Stomach (tissue), 9 donors: Measurements from ENCODE around the gene SMIM31. TPM values are rescaled to one million over a fixed set of nuclear protein-coding genes. Genes with fewer than 3 reads are reported as not detected.

Source experiments
- DNase-seq, 2 donors: peaks; one replicate each; pipeline versions ENCODE4 v3.0.0 to v3.0.0-alpha.2; 2013 to 2019
- H3K27ac ChIP-seq, 5 donors: fragments of 200-600 bp in 4 of 5; sonication (generic) in 4 of 5; one replicate each; pipeline ENCODE4 v1.5.1; 2013 to 2019; ENCODE audit warnings: mild to moderate bottlenecking in 1 of 5, moderate library complexity in 1 of 5
- H3K27me3 ChIP-seq, 3 donors: fragments of 200-600 bp; sonication (generic); one replicate each; pipeline ENCODE4 v1.5.1; 2017 to 2019; ENCODE audit warnings: mixed run types in 1 of 3
- H3K36me3 ChIP-seq, 4 donors: fragments of 200-600 bp; sonication (generic); 1 replicate in 3 of 4; 2 replicates in 1 of 4; pipeline ENCODE4 v1.5.1; 2016 to 2019
- H3K4me1 ChIP-seq, 4 donors: fragments of 200-600 bp; sonication (generic); one replicate each; pipeline ENCODE4 v1.5.1; 2016 to 2019
- H3K4me3 ChIP-seq, 4 donors: fragments of 200-600 bp; sonication (generic) in 3 of 4; one replicate each; pipeline ENCODE4 v1.5.1; 2016 to 2019; ENCODE audit warnings: mild to moderate bottlenecking in 1 of 4
- H3K9me3 ChIP-seq, 4 donors: fragments of 200-600 bp; sonication (generic); one replicate each; pipeline ENCODE4 v1.5.1; 2016 to 2019
- CTCF ChIP-seq, 7 experiments: fragments of 450-650 bp in 4 of 7; fragments of 200-600 bp in 3 of 7; sonication (generic) in 3 of 7; IDR thresholded peaks; one replicate each; pipeline ENCODE4 v1.5.1; 2016 to 2019; ENCODE audit warnings: antibody characterized with exemption in 7 of 7, control low read depth in 2 of 7, mild to moderate bottlenecking in 1 of 7
- EP300 ChIP-seq: sonication (generic); formaldehyde crosslinking; IDR thresholded peaks from one replicate; pipeline ENCODE4 v1.6.1; 2017; ENCODE audit warnings: antibody characterized with exemption
- POLR2A ChIP-seq, 4 donors: fragments of 450-650 bp; IDR thresholded peaks; one replicate each; pipeline ENCODE4 v1.6.1; 2016; ENCODE audit warnings: antibody characterized with exemption in 4 of 4, control low read depth in 2 of 4, mild to moderate bottlenecking in 1 of 4, moderate library complexity in 1 of 4
- POLR2AphosphoS5 ChIP-seq, 3 donors: sonication (generic); formaldehyde crosslinking; IDR thresholded peaks; one replicate each; pipeline ENCODE4 v1.6.1; 2016; ENCODE audit warnings: antibody characterized with exemption in 3 of 3
- WGBS, 5 donors: extraction: QIAGEN DNeasy Blood & Tissue Kit in 3 of 5; methylation state at CpG; one replicate each; pipeline versions ENCODE4 v1.1.5 to v1.1.7; 2013 to 2018; 5-methylcytosine and 5-hydroxymethylcytosine counted together
- intact Hi-C: fragments of 100-400 bp; cut with DNase I; formaldehyde crosslinking; loops from one replicate; pipeline ENCODE4 v1.15.1; 2023; ENCODE audit warnings: low total_unique reads
- polyA plus RNA-seq, 3 donors: library from polyadenylated mRNA; stranded (reverse); fragments of 200-250 nt; gene quantifications; one replicate each; pipeline ENCODE4 v1.2.3, GENCODE V29; 2013
- total RNA-seq, 5 donors: library from RNA; depleted of rRNA; stranded (reverse); fragments of >200 nt; gene quantifications; one replicate each; pipeline versions ENCODE4 v1.1.0 to v1.2.3, GENCODE V29; 2014 to 2016
- donor health status: healthy with polysubstance abuse.
- donor health status: Bipolar disorder and iron deficiency.
- donor health status: healthy.

Gene SMIM31
- total and polyA plus RNA-seq, 8 donors, result 0.70 to 21.7 (median 1.2) TPM; not detected in 4

GRCh38 chr4:164755432-164755831 lies 1.5 kb downstream of the SMIM31 start:
- Histone ChIP-seq H3K36me3 (no peaks in the 10 kb centered on the region), H3K27me3 (no peaks in the 10 kb centered on the region), H3K4me1 (peaks cover 0 to 4% (median 0%) of the 10 kb centered on the region in 4 donors), H3K27ac (no peak overlapping the region), H3K9me3 (peaks cover 3 to 16% (median 14%) of the 10 kb centered on the region in 4 donors), H3K4me3 (no peak overlapping the region)
- TF ChIP-seq CTCF (IDR thresholded peaks at IDR 0.05) (no peak), EP300 (no peak), POLR2AphosphoS5 (IDR thresholded peaks at IDR 0.05) (no peak), POLR2A (IDR thresholded peaks at IDR 0.05) (no peak)
- no peak for DNase-seq
- intact Hi-C loops, result no loop called here
- 67 to 100% (median 90%) methylated on average over 1 of the region's 1 CpG for whole genome bisulfite sequencing, 5 donors

GRCh38 chr4:164756686-164757085 lies 2.8 kb downstream of the SMIM31 start:
- Histone ChIP-seq H3K9me3 (peaks cover 3 to 16% (median 14%) of the 10 kb centered on the region in 4 donors), H3K27ac (no peak overlapping the region), H3K27me3 (peaks cover 0 to 5% (median 0%) of the 10 kb centered on the region in 3 donors), H3K36me3 (no peaks in the 10 kb centered on the region), H3K4me1 (peaks cover 0 to 4% (median 0%) of the 10 kb centered on the region in 4 donors), H3K4me3 (no peak overlapping the region)
- 15 to 27% (median 16%) methylated on average over 2 of the region's 2 CpGs for WGBS, 5 donors
- no peak for TF ChIP-seq EP300
- TF ChIP-seq CTCF (IDR thresholded peaks at IDR 0.05), result no peak
- no peak for TF ChIP-seq POLR2AphosphoS5 (IDR thresholded peaks at IDR 0.05)
- no peak for TF ChIP-seq POLR2A (IDR thresholded peaks at IDR 0.05)
- intact Hi-C loops, result no loop called here
- DNase-seq, result peak in 1 of 2 donors; percentile 56

GRCh38 chr4:164761241-164761640 lies 7.3 kb downstream of the SMIM31 start:
- H3K4me3 ChIP-seq, result no peak overlapping the region
- H3K27me3 ChIP-seq, result peaks cover 0 to 11% (median 0%) of the 10 kb centered on the region in 3 donors
- H3K36me3 ChIP-seq, result no peaks in the 10 kb centered on the region
- H3K27ac ChIP-seq, result no peak overlapping the region
- no peak for DNase-seq
- WGBS, 5 donors, result 37 to 66% (median 45%) methylated on average over 1 of the region's 1 CpG
- H3K9me3 ChIP-seq, result no peaks in the 10 kb centered on the region
- H3K4me1 ChIP-seq, result no peaks in the 10 kb centered on the region
- intact Hi-C loops, result no loop called here
- TF ChIP-seq CTCF (IDR thresholded peaks at IDR 0.05), result no peak
- TF ChIP-seq POLR2A (IDR thresholded peaks at IDR 0.05), result no peak
- TF ChIP-seq POLR2AphosphoS5 (IDR thresholded peaks at IDR 0.05), result no peak
- TF ChIP-seq EP300, result no peak

- H3K9me3 ChIP-seq, result no peaks in the 10 kb centered on the region
- WGBS, 5 donors, result 89 to 96% (median 94%) methylated on average over 6 of the region's 6 CpGs
- H3K27me3 ChIP-seq, result peaks cover 0 to 17% (median 0%) of the 10 kb centered on the region in 3 donors
- H3K36me3 ChIP-seq, result no peaks in the 10 kb centered on the region
- no peak overlapping the region for H3K4me3 ChIP-seq
- TF ChIP-seq POLR2A (IDR thresholded peaks at IDR 0.05), result no peak
- H3K27ac ChIP-seq, result no peak overlapping the region
- no peak for DNase-seq
- intact Hi-C loops, result no loop called here
- H3K4me1 ChIP-seq, result no peaks in the 10 kb centered on the region
These were observed 7.9 kb downstream of the SMIM31 start for GRCh38 chr4:164761746-164762275.

- peaks cover 0 to 4% (median 0%) of the 10 kb centered on the region in 4 donors for H3K4me1 ChIP-seq
These were observed 11.2 kb downstream of the SMIM31 start for GRCh38 chr4:164765096-164765495.

More at GRCh38 chr4:164765096-164765495, 11.2 kb downstream of the SMIM31 start:
- WGBS, 5 donors, result 74 to 86% (median 82%) methylated on average over 3 of the region's 3 CpGs
- Histone ChIP-seq H3K27me3 (peaks cover 0 to 19% (median 0%) of the 10 kb centered on the region in 3 donors), H3K4me3 (no peak overlapping the region), H3K9me3 (no peaks in the 10 kb centered on the region), H3K27ac (no peak overlapping the region), H3K36me3 (no peaks in the 10 kb centered on the region)
- no peak for DNase-seq
- intact Hi-C loops, result no loop called here
- TF ChIP-seq POLR2A (IDR thresholded peaks at IDR 0.05) (no peak), EP300 (no peak), CTCF (IDR thresholded peaks at IDR 0.05) (no peak), POLR2AphosphoS5 (IDR thresholded peaks at IDR 0.05) (no peak)
